HEK293 (cell line): Measurements from ENCODE around the gene IL18.

Source experiments
- CTCF ChIA-PET: fragments of 350-600 bp; formaldehyde crosslinking; extraction: SDS; loops from one replicate; lab custom pipeline; 2021; ENCODE audit warnings: antibody characterized with exemption; lab: Yijun Ruan, JAX
- POLR2A ChIA-PET: fragments of 300-600 bp; formaldehyde crosslinking; extraction: SDS; loops from one replicate; lab custom pipeline; 2020; ENCODE audit warnings: antibody characterized with exemption, inconsistent platforms; lab: Yijun Ruan, JAX
- H3K27ac ChIP-seq: fragments of 200-500 bp; sonication (Bioruptor generic); 2 replicates; pipeline ENCODE4 v1.5.1; 2014; ENCODE audit warnings: low read depth, low read length, control low read depth, inconsistent platforms; ENCODE audit errors: extremely low read depth
- H3K36me3 ChIP-seq, 2 experiments: fragments of 200-500 bp in 1 of 2; sonication (Bioruptor generic) in 1 of 2; 1 replicate in 1 of 2; 2 replicates in 1 of 2; pipeline ENCODE4 v1.5.1; 2014 to 2017; ENCODE audit warnings: inconsistent platforms in 2 of 2, low read length in 2 of 2; ENCODE audit not compliant: control insufficient read depth in 2 of 2, insufficient read depth in 1 of 2
- H3K4me1 ChIP-seq: fragments of 200-500 bp; sonication (Bioruptor generic); 2 replicates; pipeline ENCODE4 v1.5.1; 2014; ENCODE audit warnings: mild to moderate bottlenecking, low read length, inconsistent platforms; ENCODE audit not compliant: control insufficient read depth, insufficient read depth
- H3K4me3 ChIP-seq: 2 replicates; pipeline ENCODE4 v1.5.1; 2011; ENCODE audit warnings: low read depth, mild to moderate bottlenecking, control low read depth, low read length, moderate library complexity
- H3K9me3 ChIP-seq: fragments of 200-500 bp; sonication (Bioruptor generic); 2 replicates; pipeline ENCODE4 v1.5.1; 2014; ENCODE audit warnings: low read depth, low read length, inconsistent platforms; ENCODE audit not compliant: control insufficient read depth, insufficient read depth
- ATF2 ChIP-seq: fragments of 450-650 bp; formaldehyde crosslinking; IDR thresholded peaks from 2 replicates; pipeline ENCODE4 v1.5.1; 2016; ENCODE audit warnings: missing biosample characterization, missing genetic modification characterization, low read depth
- GLI2 ChIP-seq: fragments of 450-650 bp; formaldehyde crosslinking; IDR thresholded peaks from 2 replicates; pipeline ENCODE4; 2017; ENCODE audit warnings: missing biosample characterization, missing genetic modification characterization, low read depth, borderline replicate concordance
- HOXC10 ChIP-seq: sonication (generic); formaldehyde crosslinking; IDR thresholded peaks from 2 replicates; pipeline ENCODE4 v1.8.1; 2023; ENCODE audit warnings: mild to moderate bottlenecking, missing genetic modification reagents
- KLF10 ChIP-seq: fragments of 450-650 bp; IDR thresholded peaks from 2 replicates; pipeline ENCODE4 v1.5.1; 2018; ENCODE audit warnings: missing biosample characterization, mild to moderate bottlenecking, missing genetic modification characterization
- KLF16 ChIP-seq: fragments of 450-650 bp; formaldehyde crosslinking; IDR thresholded peaks from 2 replicates; pipeline ENCODE4 v1.5.1; 2017; ENCODE audit warnings: missing biosample characterization, missing genetic modification characterization
- SP2 ChIP-seq: fragments of 450-650 bp; formaldehyde crosslinking; IDR thresholded peaks from 2 replicates; pipeline ENCODE4 v1.5.1; 2016; ENCODE audit warnings: missing biosample characterization, missing genetic modification characterization
- ZFP41 ChIP-seq: fragments of 450-650 bp; formaldehyde crosslinking; IDR thresholded peaks from 2 replicates; pipeline ENCODE4 v1.5.1; 2016; ENCODE audit warnings: missing biosample characterization, missing genetic modification characterization, borderline replicate concordance
- ZNF19 ChIP-seq: fragments of 450-650 bp; formaldehyde crosslinking; IDR thresholded peaks from 2 replicates; pipeline ENCODE4; 2016; ENCODE audit warnings: missing biosample characterization, missing genetic modification characterization, low read depth
- ZNF221 ChIP-seq: fragments of 450-650 bp; formaldehyde crosslinking; IDR thresholded peaks from 2 replicates; pipeline ENCODE4 v1.5.1; 2017; ENCODE audit warnings: missing biosample characterization, missing genetic modification characterization, borderline replicate concordance
- ZNF248 ChIP-seq: fragments of 450-650 bp; formaldehyde crosslinking; IDR thresholded peaks from 2 replicates; pipeline ENCODE4 v1.5.1; 2017; ENCODE audit warnings: missing biosample characterization, missing genetic modification characterization
- ZNF394 ChIP-seq: fragments of 450-650 bp; formaldehyde crosslinking; IDR thresholded peaks from 2 replicates; pipeline ENCODE4 v1.5.1; 2016; ENCODE audit warnings: missing biosample characterization, missing genetic modification characterization, mild to moderate bottlenecking, moderate library complexity, borderline replicate concordance
- ZNF514 ChIP-seq: fragments of 450-650 bp; formaldehyde crosslinking; IDR thresholded peaks from 2 replicates; pipeline ENCODE4 v1.5.1; 2016; ENCODE audit warnings: missing biosample characterization, missing genetic modification characterization
- ZNF571 ChIP-seq: fragments of 450-650 bp; formaldehyde crosslinking; IDR thresholded peaks from 2 replicates; pipeline ENCODE4 v1.5.0; 2017; ENCODE audit warnings: missing biosample characterization, missing genetic modification characterization
- ZNF585B ChIP-seq: fragments of 450-650 bp; formaldehyde crosslinking; IDR thresholded peaks from 2 replicates; pipeline ENCODE4 v1.5.1; 2016; ENCODE audit warnings: missing biosample characterization, missing genetic modification characterization
- ZSCAN5A ChIP-seq: fragments of 450-650 bp; formaldehyde crosslinking; IDR thresholded peaks from 2 replicates; pipeline ENCODE4 v1.5.1; 2016; ENCODE audit warnings: missing biosample characterization, missing genetic modification characterization
- TF ChIP-seq, protein P1 (sequence below): fragments of 450-650 bp; formaldehyde crosslinking; IDR thresholded peaks from 2 replicates; pipeline ENCODE4 v1.5.1; 2017; ENCODE audit warnings: missing biosample characterization, missing genetic modification characterization
- TF ChIP-seq, protein P2 (sequence below): fragments of 450-650 bp; formaldehyde crosslinking; IDR thresholded peaks from 2 replicates; pipeline ENCODE4 v1.5.1; 2017; ENCODE audit warnings: missing biosample characterization, missing genetic modification characterization
- TF ChIP-seq, protein P3 (sequence below): fragments of 450-650 bp; IDR thresholded peaks from 2 replicates; pipeline ENCODE4 v1.5.1; 2018; ENCODE audit warnings: missing biosample characterization, missing genetic modification characterization

IL18 gene

DNA sequence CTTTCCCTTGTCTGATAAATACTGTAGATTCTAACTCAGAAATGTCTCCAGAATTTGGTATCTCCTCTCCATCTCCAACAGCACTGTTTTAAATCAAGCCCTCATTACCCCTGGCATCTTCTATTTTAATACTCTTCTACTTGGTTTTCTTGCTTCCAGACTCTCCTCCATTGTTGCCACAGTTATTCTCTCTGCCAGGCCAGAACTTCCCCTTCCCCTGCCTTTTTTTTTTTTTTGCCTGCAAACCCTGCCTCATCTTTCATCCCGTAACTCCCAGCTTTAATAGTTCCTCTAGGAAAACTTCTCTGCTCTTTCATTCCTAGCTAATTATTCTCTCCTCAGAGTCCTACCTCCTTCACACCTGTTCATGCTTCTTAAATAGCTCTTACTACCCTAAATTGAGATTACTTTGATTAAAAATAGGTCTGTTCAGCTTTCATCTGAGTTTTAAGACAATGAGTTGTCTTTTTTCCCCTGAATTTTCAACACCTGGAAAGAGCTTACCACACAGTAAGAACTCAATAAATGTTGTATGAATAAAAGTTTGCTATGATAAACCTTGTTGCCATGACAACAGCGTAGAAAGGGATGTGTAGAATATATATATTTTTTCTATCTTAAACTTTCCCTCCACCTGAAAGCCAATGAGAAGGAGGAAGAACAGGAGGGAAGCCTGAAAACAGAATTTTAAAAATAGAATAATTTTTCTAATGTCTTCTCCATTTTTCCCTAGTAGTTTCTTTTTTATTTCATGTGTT is 3.6 kb downstream of the IL18 start:
- POLR2A ChIA-PET, result no interaction called here
- H3K27ac ChIP-seq, result no peak overlapping the region
- H3K4me3 ChIP-seq, result no peak overlapping the region
- H3K36me3 ChIP-seq, result no peaks in the 10 kb centered on the region
- TF ChIP-seq HOXC10 (CRISPR knock-in tag), result no peak
- TF ChIP-seq ZNF221 (tag by site-specific recombination), result no peak
- TF ChIP-seq KLF10, result no peak
- no peak for TF ChIP-seq KLF16
- no peak for TF ChIP-seq ZNF571
- no peak for TF ChIP-seq GLI2
- no peaks in the 10 kb centered on the region for H3K9me3 ChIP-seq
- H3K4me1 ChIP-seq, result no peaks in the 10 kb centered on the region
- CTCF ChIA-PET, result interaction anchor here (1.6 kb wide), 1 partner anchor 48 kb away, joined by 3 read pairs; no protein-coding TSS in a partner anchor

GRCh38 chr11:112159098-112160065 is 4.5 kb downstream of the IL18 start:
- TF ChIP-seq, protein P1, sequence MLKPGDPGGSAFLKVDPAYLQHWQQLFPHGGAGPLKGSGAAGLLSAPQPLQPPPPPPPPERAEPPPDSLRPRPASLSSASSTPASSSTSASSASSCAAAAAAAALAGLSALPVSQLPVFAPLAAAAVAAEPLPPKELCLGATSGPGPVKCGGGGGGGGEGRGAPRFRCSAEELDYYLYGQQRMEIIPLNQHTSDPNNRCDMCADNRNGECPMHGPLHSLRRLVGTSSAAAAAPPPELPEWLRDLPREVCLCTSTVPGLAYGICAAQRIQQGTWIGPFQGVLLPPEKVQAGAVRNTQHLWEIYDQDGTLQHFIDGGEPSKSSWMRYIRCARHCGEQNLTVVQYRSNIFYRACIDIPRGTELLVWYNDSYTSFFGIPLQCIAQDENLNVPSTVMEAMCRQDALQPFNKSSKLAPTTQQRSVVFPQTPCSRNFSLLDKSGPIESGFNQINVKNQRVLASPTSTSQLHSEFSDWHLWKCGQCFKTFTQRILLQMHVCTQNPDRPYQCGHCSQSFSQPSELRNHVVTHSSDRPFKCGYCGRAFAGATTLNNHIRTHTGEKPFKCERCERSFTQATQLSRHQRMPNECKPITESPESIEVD (tag by site-specific recombination), result no peak
- TF ChIP-seq, protein P2, sequence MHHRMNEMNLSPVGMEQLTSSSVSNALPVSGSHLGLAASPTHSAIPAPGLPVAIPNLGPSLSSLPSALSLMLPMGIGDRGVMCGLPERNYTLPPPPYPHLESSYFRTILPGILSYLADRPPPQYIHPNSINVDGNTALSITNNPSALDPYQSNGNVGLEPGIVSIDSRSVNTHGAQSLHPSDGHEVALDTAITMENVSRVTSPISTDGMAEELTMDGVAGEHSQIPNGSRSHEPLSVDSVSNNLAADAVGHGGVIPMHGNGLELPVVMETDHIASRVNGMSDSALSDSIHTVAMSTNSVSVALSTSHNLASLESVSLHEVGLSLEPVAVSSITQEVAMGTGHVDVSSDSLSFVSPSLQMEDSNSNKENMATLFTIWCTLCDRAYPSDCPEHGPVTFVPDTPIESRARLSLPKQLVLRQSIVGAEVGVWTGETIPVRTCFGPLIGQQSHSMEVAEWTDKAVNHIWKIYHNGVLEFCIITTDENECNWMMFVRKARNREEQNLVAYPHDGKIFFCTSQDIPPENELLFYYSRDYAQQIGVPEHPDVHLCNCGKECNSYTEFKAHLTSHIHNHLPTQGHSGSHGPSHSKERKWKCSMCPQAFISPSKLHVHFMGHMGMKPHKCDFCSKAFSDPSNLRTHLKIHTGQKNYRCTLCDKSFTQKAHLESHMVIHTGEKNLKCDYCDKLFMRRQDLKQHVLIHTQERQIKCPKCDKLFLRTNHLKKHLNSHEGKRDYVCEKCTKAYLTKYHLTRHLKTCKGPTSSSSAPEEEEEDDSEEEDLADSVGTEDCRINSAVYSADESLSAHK (tag by site-specific recombination), result no peak
- TF ChIP-seq ATF2 (tag by site-specific recombination) (no peak), ZSCAN5A (tag by site-specific recombination) (no peak), ZNF248 (tag by site-specific recombination) (no peak), ZNF514 (tag by site-specific recombination) (no peak), ZNF394 (tag by site-specific recombination) (no peak), ZNF19 (tag by site-specific recombination) (no peak), ZNF585B (no peak), SP2 (no peak), ZFP41 (tag by site-specific recombination) (no peak), HOXC10 (CRISPR knock-in tag) (no peak)
- TF ChIP-seq, protein P3, sequence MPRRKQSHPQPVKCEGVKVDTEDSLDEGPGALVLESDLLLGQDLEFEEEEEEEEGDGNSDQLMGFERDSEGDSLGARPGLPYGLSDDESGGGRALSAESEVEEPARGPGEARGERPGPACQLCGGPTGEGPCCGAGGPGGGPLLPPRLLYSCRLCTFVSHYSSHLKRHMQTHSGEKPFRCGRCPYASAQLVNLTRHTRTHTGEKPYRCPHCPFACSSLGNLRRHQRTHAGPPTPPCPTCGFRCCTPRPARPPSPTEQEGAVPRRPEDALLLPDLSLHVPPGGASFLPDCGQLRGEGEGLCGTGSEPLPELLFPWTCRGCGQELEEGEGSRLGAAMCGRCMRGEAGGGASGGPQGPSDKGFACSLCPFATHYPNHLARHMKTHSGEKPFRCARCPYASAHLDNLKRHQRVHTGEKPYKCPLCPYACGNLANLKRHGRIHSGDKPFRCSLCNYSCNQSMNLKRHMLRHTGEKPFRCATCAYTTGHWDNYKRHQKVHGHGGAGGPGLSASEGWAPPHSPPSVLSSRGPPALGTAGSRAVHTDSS, result no peak
- ChIA-PET CTCF (interaction anchor here (1.2 to 1.6 kb wide), 2 partner anchors 16 to 47 kb away, joined by 3 to 4 read pairs; partner anchors contain the start of gene BCO2), POLR2A (no interaction called here)
- no peak overlapping the region for H3K27ac ChIP-seq
- no peaks in the 10 kb centered on the region for H3K9me3 ChIP-seq
- no peaks in the 10 kb centered on the region for H3K4me1 ChIP-seq
- H3K4me3 ChIP-seq, result no peak overlapping the region
- no peaks in the 10 kb centered on the region for H3K36me3 ChIP-seq
